Stimulated activated CD4-positive, alpha-beta T cell treated with anti-CD3 and anti-CD28 coated beads, Interleukin-15, amount 100 ng/mL, for 48 hours (primary cell): ENCODE results near the gene PCDHGC3.
"Not testable (repeated sequence)": the region's sequence is repeated elsewhere in the genome, so short reads cannot be mapped to it uniquely, and the experiment has no call there.

Experiments used
- DNase-seq, 2 donors: peaks; one replicate each; pipeline ENCODE4 v3.0.0-alpha.2; 2020; ENCODE audit warnings: low read depth in 2 of 2

Gene PCDHGC3

DNA sequence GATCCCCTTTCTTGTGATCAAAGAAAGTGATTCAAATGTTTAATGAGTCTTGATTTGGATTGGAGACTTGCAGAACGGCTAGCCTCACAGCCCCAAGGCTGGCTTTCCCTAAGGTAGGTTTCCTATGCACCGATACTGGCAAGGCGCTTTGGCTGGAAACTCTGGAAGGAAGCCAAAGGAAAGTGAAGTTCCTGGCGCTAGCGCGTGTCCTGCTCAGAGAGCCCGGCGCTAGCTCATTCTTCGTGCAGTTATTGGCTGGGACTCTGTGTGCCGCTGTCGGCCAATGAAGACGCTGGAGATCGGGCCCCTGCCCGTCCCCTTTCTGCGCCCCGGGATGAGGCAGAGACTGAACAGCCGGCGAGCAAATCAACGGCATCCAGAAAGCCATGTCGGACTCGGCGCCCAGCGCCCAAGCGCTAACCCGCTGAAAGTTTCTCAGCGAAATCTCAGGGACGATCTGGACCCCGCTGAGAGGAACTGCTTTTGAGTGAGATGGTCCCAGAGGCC lies at the start of gene PCDHGC3:
PCDHGC3 (plus strand) TSS at position 342 of the 507 bp plus-strand sequence; CDS start at position 493, 151 bp downstream.
- peak; percentile 38 to 45 for DNase-seq

DNA sequence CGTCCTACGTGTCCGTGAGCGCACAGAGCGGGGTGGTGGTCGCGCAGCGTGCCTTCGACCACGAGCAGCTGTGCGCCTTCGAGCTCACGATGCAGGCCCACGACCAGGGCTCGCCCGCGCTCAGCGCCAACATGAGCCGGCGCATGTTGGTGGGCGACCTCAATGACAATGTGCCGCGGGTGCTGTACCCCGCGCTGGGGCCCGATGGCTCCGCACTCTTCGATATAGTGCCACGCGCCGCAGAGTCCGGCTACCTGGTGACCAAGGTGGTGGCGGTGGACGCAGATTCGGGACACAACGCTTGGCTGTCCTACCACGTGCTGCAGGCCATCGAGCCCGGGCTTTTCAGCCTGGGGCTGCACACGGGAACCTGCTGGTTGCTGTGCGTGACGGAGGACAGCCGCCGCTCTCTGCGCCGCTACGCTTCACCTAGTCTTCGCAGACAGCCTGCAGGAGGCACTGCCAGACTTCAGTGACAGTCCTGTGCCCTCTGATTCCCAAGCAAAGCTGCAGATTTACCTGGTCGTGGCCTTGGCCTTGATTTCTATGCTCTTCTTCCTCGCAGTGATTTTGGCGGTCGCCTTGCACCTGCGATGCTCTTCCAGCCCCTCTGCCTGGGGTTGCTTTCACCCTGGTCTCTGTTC lies 47.9 kb upstream of the PCDHGC3 start:
- no peak for DNase-seq

DNA sequence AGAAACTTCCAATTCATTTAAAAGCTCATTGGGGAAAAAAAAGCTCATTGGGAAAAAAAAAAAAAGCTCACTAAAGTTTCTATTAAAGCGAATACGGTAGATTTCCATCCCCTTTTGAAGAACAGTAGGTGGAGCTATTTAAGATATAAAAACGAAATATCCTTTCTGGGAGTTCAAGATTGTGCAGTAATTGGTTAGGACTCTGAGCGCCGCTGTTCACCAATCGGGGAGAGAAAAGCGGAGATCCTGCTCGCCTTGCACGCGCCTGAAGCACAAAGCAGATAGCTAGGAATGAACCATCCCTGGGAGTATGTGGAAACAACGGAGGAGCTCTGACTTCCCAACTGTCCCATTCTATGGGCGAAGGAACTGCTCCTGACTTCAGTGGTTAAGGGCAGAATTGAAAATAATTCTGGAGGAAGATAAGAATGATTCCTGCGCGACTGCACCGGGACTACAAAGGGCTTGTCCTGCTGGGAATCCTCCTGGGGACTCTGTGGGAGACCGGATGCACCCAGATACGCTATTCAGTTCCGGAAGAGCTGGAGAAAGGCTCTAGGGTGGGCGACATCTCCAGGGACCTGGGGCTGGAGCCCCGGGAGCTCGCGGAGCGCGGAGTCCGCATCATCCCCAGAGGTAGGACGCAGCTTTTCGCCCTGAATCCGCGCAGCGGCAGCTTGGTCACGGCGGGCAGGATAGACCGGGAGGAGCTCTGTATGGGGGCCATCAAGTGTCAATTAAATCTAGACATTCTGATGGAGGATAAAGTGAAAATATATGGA lies 45.2 kb upstream of the PCDHGC3 start, which contains the start of gene PCDHGA12:
PCDHGA12 (plus strand) TSS at position 176 of the 782 bp plus-strand sequence; CDS start at position 429, 253 bp downstream.
- DNase-seq, result peak in 1 of 2 donors; percentile 25

DNA sequence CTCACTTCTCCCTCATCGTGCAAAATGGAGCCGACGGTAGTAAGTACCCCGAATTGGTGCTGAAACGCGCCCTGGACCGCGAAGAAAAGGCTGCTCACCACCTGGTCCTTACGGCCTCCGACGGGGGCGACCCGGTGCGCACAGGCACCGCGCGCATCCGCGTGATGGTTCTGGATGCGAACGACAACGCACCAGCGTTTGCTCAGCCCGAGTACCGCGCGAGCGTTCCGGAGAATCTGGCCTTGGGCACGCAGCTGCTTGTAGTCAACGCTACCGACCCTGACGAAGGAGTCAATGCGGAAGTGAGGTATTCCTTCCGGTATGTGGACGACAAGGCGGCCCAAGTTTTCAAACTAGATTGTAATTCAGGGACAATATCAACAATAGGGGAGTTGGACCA lies 44.5 kb upstream of the PCDHGC3 start:
- no peak for DNase-seq

DNA sequence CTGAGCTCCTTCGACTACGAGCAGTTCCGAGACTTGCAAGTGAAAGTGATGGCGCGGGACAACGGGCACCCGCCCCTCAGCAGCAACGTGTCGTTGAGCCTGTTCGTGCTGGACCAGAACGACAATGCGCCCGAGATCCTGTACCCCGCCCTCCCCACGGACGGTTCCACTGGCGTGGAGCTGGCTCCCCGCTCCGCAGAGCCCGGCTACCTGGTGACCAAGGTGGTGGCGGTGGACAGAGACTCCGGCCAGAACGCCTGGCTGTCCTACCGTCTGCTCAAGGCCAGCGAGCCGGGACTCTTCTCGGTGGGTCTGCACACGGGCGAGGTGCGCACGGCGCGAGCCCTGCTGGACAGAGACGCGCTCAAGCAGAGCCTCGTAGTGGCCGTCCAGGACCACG lies 43.5 kb upstream of the PCDHGC3 start:
- not testable (repeated sequence) for DNase-seq

DNA sequence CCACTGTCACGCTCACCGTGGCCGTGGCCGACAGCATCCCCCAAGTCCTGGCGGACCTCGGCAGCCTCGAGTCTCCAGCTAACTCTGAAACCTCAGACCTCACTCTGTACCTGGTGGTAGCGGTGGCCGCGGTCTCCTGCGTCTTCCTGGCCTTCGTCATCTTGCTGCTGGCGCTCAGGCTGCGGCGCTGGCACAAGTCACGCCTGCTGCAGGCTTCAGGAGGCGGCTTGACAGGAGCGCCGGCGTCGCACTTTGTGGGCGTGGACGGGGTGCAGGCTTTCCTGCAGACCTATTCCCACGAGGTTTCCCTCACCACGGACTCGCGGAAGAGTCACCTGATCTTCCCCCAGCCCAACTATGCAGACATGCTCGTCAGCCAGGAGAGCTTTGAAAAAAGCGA lies 43.0 kb upstream of the PCDHGC3 start:
- not testable (repeated sequence) for DNase-seq

DNA sequence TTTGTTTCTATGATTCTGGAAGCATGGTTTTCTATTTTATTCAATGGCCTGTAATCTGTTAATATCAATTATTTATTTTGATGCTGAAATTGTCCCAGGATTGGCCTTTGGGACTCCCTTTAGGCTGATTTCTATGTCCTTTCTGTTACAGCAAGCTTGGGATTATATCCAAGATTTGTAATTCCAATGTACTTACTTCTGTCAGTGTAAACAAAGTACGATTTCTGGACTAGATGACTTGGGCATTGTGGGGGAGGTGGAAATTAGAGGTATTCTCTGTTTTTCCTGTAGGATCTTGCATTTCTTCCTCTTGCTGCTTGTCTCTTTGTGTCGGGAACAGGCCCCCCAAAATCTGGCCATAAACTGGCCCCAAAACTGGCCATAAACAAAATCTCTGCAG lies 41.8 kb upstream of the PCDHGC3 start:
- no peak for DNase-seq

DNA sequence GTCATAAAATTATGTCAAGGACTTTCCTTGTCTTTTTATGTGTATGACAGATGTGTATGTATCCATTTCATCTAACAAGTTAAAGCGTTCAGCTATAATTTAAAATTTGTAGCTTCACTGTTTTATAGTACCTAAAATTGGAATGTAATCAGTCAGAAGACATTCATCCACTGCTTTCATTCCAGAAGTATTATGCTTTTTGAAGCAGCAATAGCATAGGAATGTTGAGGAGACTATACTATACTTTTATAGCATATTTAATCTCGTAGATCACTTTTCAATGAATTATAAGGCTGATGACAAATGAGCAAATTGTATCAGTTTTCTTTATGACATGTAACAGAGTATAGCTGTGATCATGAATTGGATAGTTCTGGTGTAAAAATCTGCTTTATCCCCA lies 38.5 kb upstream of the PCDHGC3 start:
- DNase-seq, result no peak

DNA sequence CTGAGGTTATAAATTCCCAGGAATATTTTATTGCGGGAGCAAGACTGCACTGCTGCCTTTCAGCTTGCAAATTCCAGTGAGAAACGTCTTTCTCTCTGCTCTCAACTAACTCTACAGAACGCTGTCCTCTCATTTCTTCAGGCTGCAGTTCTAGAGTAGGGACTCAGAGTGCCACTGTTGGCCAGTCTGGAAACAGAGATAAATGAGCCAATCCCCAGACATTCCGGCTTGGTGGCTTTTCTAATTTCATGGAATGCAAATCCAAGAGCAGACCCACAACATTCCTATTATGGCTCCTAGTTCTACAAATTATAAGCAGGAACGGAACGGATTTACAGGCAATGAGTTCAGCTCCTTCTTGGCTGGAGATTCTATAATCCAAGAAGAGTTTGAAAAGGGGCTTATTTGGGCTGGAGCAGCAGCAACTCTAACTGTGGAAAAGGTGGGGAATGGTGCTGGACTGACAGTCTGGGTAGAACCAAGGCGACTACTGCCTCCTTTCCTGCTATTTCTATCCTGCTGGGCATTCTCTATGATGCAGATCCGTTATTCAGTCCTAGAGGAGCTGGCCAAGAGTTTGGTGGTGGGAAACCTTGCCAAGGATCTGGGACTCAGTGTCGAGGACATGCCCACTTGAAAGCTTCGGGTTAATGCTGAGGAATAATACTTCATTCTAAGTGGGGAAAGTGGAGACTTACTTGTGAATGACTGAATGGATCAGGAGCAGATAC lies 36.2 kb upstream of the PCDHGC3 start:
- no peak for DNase-seq

DNA sequence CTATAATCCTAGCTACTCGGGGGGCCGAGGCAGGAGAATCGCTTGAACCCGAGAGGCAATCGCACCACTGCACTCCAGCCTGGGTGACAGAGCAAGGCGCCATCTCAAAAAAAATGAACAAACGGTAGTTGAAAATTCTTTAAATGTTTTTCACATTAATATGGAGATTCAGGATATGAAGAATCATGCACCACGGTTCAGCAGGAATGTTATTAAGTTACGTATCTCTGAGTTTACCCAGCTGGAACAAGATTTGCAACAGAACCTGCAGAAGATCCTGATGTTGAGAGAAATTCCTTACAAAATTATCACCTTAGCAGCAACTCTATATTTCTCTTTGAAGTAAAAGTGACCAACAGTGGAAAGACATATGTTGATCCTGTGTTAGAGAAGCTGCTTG lies 35.4 kb upstream of the PCDHGC3 start:
- no peak for DNase-seq

DNA sequence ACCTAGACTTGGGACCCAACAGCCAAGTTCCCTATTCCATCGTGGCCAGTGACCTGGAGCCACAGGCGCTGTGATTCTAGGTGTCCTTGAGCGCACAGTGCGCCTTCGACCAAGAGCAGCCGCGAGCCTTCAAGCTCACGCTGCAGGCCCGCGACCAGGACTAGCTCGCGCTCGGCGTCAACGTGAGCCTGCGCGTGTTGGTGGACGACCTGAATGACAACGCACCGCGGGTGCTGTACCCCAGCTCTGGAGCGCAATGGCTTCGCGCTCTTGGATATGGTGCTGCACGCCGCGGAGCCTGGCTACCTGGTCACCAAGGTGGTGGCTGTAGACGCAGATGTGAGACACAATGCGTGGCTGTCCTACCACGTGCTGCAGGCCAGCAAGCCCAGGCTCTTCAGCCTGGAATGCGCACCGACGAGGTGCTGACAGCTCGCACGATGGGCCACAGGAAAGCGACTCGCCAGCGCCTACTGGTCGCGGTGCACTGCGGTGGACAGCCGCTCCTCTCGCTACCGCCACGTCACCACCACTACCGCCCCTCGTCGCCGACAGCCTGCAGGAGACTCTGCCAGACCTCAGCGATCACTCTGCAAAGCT lies 34.1 kb upstream of the PCDHGC3 start:
- DNase-seq, result no peak

DNA sequence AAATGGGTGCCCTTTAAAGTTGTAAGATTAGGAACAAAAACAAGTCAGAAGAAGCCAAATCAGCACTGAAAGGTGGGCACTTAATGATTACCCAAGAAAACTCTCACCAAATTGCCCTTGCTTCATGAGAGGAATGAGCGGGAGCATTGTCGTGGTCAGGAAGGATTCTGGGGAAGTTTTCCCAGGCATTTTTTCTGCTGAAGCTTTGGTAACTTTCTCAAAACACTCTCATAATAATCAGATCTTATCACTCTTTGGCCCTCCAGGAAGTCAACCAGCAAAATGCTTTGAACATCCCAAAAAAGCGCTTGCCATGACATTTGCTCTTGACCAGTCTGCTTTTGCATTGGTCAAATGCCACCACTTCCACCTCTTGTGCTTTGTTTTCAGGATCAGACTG lies 10.4 kb upstream of the PCDHGC3 start:
- no peak for DNase-seq

DNA sequence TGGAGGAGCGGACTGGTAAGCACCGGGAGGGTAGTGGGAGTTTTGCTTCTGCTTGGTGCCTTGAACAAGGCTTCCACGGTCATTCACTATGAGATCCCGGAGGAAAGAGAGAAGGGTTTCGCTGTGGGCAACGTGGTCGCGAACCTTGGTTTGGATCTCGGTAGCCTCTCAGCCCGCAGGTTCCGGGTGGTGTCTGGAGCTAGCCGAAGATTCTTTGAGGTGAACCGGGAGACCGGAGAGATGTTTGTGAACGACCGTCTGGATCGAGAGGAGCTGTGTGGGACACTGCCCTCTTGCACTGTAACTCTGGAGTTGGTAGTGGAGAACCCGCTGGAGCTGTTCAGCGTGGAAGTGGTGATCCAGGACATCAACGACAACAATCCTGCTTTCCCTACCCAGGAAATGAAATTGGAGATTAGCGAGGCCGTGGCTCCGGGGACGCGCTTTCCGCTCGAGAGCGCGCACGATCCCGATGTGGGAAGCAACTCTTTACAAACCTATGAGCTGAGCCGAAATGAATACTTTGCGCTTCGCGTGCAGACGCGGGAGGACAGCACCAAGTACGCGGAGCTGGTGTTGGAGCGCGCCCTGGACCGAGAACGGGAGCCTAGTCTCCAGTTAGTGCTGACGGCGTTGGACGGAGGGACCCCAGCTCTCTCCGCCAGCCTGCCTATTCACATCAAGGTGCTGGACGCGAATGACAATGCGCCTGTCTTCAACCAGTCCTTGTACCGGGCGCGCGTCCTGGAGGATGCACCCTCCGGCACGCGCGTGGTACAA lies 556 bp downstream of the PCDHGC3 start:
- DNase-seq, result no peak

DNA sequence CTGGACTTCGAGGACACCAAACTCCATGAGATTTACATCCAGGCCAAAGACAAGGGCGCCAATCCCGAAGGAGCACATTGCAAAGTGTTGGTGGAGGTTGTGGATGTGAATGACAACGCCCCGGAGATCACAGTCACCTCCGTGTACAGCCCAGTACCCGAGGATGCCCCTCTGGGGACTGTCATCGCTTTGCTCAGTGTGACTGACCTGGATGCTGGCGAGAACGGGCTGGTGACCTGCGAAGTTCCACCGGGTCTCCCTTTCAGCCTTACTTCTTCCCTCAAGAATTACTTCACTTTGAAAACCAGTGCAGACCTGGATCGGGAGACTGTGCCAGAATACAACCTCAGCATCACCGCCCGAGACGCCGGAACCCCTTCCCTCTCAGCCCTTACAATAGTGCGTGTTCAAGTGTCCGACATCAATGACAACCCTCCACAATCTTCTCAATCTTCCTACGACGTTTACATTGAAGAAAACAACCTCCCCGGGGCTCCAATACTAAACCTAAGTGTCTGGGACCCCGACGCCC lies 1.3 kb downstream of the PCDHGC3 start:
- no peak for DNase-seq

DNA sequence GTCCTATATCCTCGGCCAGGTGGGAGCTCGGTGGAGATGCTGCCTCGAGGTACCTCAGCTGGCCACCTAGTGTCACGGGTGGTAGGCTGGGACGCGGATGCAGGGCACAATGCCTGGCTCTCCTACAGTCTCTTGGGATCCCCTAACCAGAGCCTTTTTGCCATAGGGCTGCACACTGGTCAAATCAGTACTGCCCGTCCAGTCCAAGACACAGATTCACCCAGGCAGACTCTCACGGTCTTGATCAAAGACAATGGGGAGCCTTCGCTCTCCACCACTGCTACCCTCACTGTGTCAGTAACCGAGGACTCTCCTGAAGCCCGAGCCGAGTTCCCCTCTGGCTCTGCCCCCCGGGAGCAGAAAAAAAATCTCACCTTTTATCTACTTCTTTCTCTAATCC lies 2.0 kb downstream of the PCDHGC3 start:
- no peak for DNase-seq

DNA sequence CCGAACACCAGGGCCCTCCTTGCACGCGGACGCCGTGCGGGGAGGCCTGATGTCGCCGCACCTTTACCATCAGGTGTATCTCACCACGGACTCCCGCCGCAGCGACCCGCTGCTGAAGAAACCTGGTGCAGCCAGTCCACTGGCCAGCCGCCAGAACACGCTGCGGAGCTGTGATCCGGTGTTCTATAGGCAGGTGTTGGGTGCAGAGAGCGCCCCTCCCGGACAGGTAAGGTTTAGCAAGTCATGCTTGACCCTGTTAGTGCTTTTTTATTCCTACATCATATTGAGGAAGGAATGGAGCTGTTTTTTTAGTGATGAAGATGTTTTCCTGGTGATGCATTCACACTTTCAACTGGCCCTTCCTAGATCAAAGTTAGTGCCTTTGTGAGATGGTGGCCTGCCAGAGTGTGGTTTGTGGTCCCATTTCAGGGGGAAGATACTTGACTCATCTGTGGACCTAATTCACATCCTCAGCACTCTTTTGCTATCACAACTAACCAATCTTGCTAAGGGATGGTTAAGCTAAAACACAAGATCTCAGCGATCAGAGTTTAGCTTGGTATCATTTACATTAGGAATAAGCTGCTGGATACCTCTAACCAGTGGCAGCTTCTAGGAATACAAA lies 2.7 kb downstream of the PCDHGC3 start:
- no peak for DNase-seq

DNA sequence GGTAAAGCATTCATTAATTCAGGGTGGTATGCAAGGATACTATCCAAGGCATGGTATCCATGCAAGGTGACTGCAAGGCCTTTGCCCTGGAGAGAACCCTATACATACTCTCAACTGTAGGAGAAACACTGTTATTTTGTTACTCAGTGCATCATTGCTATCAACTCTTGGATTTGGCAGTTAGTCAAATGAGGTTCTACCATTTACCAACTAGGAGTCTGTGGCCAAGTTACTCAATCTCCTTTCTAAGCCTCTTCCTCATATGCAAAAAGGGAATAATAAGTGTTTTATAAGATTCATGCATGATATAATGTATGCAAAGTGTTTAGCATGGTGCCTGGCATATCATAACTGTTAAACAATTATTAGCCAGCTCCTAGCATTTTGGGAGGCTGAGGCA lies 4.0 kb downstream of the PCDHGC3 start:
- no peak for DNase-seq

DNA sequence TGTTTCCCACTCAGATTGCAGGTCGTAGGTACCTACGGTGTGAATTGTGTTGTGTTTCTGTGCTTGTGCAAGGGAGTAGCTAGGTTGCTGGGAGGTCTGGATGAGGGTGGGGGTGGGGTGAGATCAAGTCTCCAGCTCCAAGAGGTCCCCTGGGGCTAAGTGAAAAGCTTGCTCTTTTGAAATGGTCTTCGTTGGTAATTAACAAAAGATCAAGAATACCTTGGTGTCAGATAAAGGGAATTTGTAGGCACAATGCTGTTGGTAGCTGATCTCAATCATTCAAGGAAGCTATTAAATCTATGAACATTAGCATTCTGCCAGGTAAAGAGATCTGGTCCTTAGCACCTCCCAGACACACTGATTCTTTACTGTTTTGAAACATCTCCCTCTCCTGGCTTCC lies 8.1 kb downstream of the PCDHGC3 start:
- no peak for DNase-seq

DNA sequence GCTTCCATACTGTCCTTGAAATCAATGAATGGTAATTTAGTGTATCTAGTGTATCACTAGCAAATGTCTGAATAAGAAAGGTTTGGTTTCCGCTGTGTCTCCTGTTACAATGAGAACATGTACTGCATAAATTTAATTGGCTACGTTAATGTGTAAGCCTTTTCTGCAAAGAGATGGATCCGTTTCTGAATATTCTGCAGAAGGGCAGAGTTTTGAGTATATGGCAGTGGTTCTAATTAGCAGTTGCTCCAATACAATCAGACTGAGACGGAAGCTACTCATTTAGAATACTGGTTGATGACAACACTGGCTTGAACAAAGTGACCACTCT lies 8.5 kb downstream of the PCDHGC3 start:
- no peak for DNase-seq

DNA sequence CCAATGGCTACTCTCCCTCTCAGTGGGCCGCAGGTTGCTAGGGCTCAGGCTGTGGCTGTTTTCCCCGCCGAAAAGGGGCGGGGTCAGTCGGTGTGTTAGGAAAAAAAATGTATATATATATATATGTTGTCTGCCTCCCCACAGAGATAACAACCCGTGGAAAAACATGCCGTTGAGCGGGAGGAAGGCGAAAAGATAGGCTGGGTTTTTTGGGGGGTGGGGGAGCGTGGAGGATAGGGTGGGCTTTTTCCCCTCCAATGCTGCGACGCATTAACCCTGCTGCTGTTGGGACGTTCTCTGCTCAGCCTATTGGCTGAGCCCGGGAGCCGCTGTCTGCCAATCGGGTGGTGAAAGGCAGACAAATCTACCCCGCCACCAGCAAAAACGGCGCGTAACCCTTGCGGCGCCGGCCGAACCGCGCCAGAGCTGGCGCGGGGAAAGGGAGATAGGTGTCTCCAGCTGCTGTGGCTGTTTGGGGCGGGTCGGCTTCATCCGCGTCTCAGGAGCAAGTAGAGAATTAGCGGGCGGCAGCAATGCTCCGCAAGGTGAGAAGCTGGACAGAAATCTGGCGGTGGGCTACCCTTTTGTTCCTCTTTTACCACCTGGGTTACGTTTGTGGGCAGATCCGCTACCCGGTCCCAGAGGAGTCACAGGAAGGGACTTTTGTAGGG lies 9.0 kb downstream of the PCDHGC3 start, which contains the start of gene PCDHGC4:
PCDHGC4 (plus strand) TSS at position 390 of the 671 bp plus-strand sequence; CDS start at position 534, 144 bp downstream.
- DNase-seq, result no peak
